A549 (cell line): ENCODE data around the gene TRIM24. TPM values are rescaled to one million over a fixed set of nuclear protein-coding genes. Genes with fewer than 3 reads are reported as not detected.
"Not testable (repeated sequence)": the region's sequence is repeated elsewhere in the genome, so short reads cannot be mapped to it uniquely, and the experiment has no call there.

ENCODE experiments used
- ATAC-seq, 2 experiments: fragments of 200-7000 bp in 1 of 2; fragments of >200 bp in 1 of 2; cut with Nextera tagmentation in 1 of 2; cut with Tn5 transposase in 1 of 2; 3 replicates each; pipeline versions ENCODE4 v1.8.0 to v1.9.1; 2018 to 2020; ENCODE audit warnings: mild to moderate bottlenecking in 1 of 2, moderate library complexity in 1 of 2
- CTCF ChIA-PET: fragments of 300-600 bp; sonication (Branson Sonifier 250); formaldehyde crosslinking; extraction: SDS; loops from one replicate; lab custom pipeline; 2021; ENCODE audit warnings: antibody characterized with exemption, inconsistent platforms; lab: Yijun Ruan, JAX
- POLR2A ChIA-PET: fragments of 350-600 bp; formaldehyde crosslinking; extraction: SDS; loops from one replicate; lab custom pipeline; 2021; ENCODE audit warnings: antibody characterized with exemption, inconsistent platforms; lab: Yijun Ruan, JAX
- DNase-seq, 2 experiments: peaks; one replicate each; pipeline versions ENCODE4 v3.0.0 to v3.0.0-alpha.2; 2011 to 2016; ENCODE audit warnings: low read depth in 1 of 2, low spot score in 1 of 2
- FAIRE-seq: peaks from 2 replicates; lab custom pipeline; 2011; peaks lifted over from hg19 to GRCh38; lab: Jason Lieb, UNC
- H3K27ac ChIP-seq, 2 experiments: fragments of >200 bp; sonication (Bioruptor Twin); formaldehyde crosslinking; 3 replicates each; pipeline ENCODE4 v1.5.1; 2016 to 2017
- H3K4me1 ChIP-seq: fragments of >200 bp; sonication (Bioruptor Twin); formaldehyde crosslinking; 3 replicates; pipeline ENCODE4 v1.6.1; 2016
- H3K4me2 ChIP-seq: fragments of >200 bp; sonication (Bioruptor Twin); formaldehyde crosslinking; 3 replicates; pipeline ENCODE4 v1.6.1; 2016
- H3K4me3 ChIP-seq: fragments of >200 bp; sonication (Bioruptor Twin); formaldehyde crosslinking; 3 replicates; pipeline ENCODE4 v1.5.1; 2016
- H3K9me3 ChIP-seq: fragments of >200 bp; sonication (Bioruptor Twin); formaldehyde crosslinking; 3 replicates; pipeline ENCODE4 v1.6.1; 2016
- CHD4 ChIP-seq: fragments of 200-600 bp; sonication (generic); IDR thresholded peaks from 2 replicates; pipeline ENCODE4 v1.6.1; 2016; ENCODE audit warnings: antibody characterized with exemption, mild to moderate bottlenecking, borderline replicate concordance
- EHF ChIP-seq: fragments of 250-450 bp; sonication (Bioruptor Pico); IDR thresholded peaks from 2 replicates; pipeline ENCODE4 v1.5.0; 2020; ENCODE audit warnings: mild to moderate bottlenecking
- ESRRA ChIP-seq: fragments of 150-350 bp; IDR thresholded peaks from 2 replicates; pipeline ENCODE4 v1.6.1; 2014; ENCODE audit warnings: mild to moderate bottlenecking, low read length, borderline replicate concordance
- FOSL2 ChIP-seq, 2 experiments: fragments of 450-650 bp in 1 of 2; fragments of >200 bp in 1 of 2; sonication (Bioruptor Twin) in 1 of 2; formaldehyde crosslinking; IDR thresholded peaks; 2 replicates each; pipeline versions ENCODE4 v1.5.0 to v1.6.1; 2016 to 2020; ENCODE audit warnings: mild to moderate bottlenecking in 1 of 2, moderate library complexity in 1 of 2
- FOXS1 ChIP-seq: fragments of 250-450 bp; sonication (Bioruptor Pico); IDR thresholded peaks from 2 replicates; pipeline ENCODE4 v1.5.0; 2020; ENCODE audit warnings: mild to moderate bottlenecking, moderate library complexity
- GATA3 ChIP-seq: IDR thresholded peaks from 2 replicates; pipeline ENCODE4 v1.6.1; 2012; ENCODE audit warnings: borderline replicate concordance
- KDM5A ChIP-seq: fragments of 200-600 bp; sonication (generic); IDR thresholded peaks from 2 replicates; pipeline ENCODE4 v1.6.1; 2016; ENCODE audit warnings: antibody characterized with exemption, mild to moderate bottlenecking
- NPAS2 ChIP-seq: fragments of 250-450 bp; sonication (Bioruptor Pico); IDR thresholded peaks from 2 replicates; pipeline ENCODE4 v1.8.0; 2022; ENCODE audit warnings: mild to moderate bottlenecking, moderate library complexity, borderline replicate concordance
- RAD21 ChIP-seq, 2 experiments: fragments of >200 bp in 1 of 2; sonication (Bioruptor Twin) in 1 of 2; formaldehyde crosslinking in 1 of 2; IDR thresholded peaks in 1 of 2; conservative IDR thresholded peaks in 1 of 2; 2 replicates in 1 of 2; 3 replicates in 1 of 2; pipeline ENCODE4 v1.6.1; 2012 to 2018; ENCODE audit warnings: inconsistent platforms in 1 of 2
- RARB ChIP-seq: fragments of 250-450 bp; sonication (Bioruptor Pico); IDR thresholded peaks from 2 replicates; pipeline ENCODE4 v1.8.0; 2021; ENCODE audit warnings: mild to moderate bottlenecking, moderate library complexity
- TFCP2L1 ChIP-seq: fragments of 250-450 bp; sonication (Bioruptor Pico); IDR thresholded peaks from 2 replicates; pipeline ENCODE4 v1.5.0; 2021; ENCODE audit warnings: mild to moderate bottlenecking
- TP53 ChIP-seq: fragments of 250-450 bp; sonication (Bioruptor Pico); IDR thresholded peaks from 2 replicates; pipeline ENCODE4 v1.5.0; 2021; ENCODE audit warnings: mild to moderate bottlenecking, moderate library complexity
- ZNF302 ChIP-seq: fragments of 250-450 bp; sonication (Bioruptor Pico); IDR thresholded peaks from 2 replicates; pipeline ENCODE4 v1.9.0; 2021; ENCODE audit warnings: inconsistent platforms, mild to moderate bottlenecking, moderate library complexity
- WGBS: methylation state at CpG from one replicate; pipeline ENCODE4 v1.1.6; 2017; ENCODE audit errors: missing lambda C conversion rate; 5-methylcytosine and 5-hydroxymethylcytosine counted together
- polyA plus RNA-seq, 4 experiments: library from polyadenylated mRNA; depleted of rRNA in 3 of 4; stranded (reverse); fragments of >200 nt; fragmentation: RNase III in 1 of 4; extraction: RNeasy Plus Mini Kit Qiagen cat#74134 plus additional on column Dnase treatment in 1 of 4; gene quantifications; 2 replicates in 3 of 4; 3 replicates in 1 of 4; pipeline ENCODE4 v1.2.3, GENCODE V29; 2011 to 2017
- TF ChIP-seq, protein P1 (sequence below): fragments of 450-650 bp; IDR thresholded peaks from 2 replicates; pipeline ENCODE4 v1.6.1; 2014; ENCODE audit warnings: antibody characterized with exemption
- TF ChIP-seq, protein P2 (sequence below): fragments of 150-350 bp; IDR thresholded peaks from 2 replicates; pipeline ENCODE4 v1.6.1; 2014; ENCODE audit warnings: low read depth, mild to moderate bottlenecking, low read length
- TF ChIP-seq, protein P3 (sequence below): fragments of 250-450 bp; sonication (Bioruptor Pico); IDR thresholded peaks from 2 replicates; pipeline ENCODE4 v1.5.0; 2020; ENCODE audit warnings: low read depth, mild to moderate bottlenecking, moderate library complexity
- TF ChIP-seq, protein P4 (sequence below): fragments of 200-600 bp; sonication (generic); IDR thresholded peaks from 2 replicates; pipeline ENCODE4 v1.6.1; 2016; ENCODE audit warnings: antibody characterized with exemption, mild to moderate bottlenecking, moderate library complexity
- TF ChIP-seq, protein P5 (sequence below): fragments of 250-450 bp; sonication (Bioruptor Pico); IDR thresholded peaks from 2 replicates; pipeline ENCODE4 v1.5.0; 2021; ENCODE audit warnings: mild to moderate bottlenecking, moderate library complexity, borderline replicate concordance

TRIM24 gene
- polyA plus RNA-seq, 2 of the 4 experiments (the other 2 are of a cell fraction), result 8.3 to 11.6 TPM

DNA sequence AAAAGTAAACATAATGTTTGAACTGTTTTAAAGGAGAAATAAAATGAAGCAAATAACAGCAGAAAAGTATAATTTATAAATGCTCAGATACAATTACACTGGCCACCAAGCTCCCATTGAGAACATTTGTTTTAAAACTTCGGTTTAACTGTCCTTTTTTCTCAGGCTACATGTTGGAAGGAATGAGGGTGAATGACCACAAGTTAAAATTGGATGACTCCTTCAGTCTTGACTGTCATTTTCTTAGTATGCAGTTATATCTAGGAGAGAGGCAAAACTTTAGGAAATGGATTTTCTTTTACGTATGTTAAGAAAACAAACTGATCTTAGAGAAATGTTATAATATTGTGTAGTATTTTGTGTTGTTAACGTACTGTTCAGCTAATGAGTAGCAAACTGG is 5.0 kb downstream of the TRIM24 start:
- TF ChIP-seq CHD4, result no peak
- no peak for TF ChIP-seq TFCP2L1
- no peak for TF ChIP-seq ZNF302
- TF ChIP-seq, protein P1, sequence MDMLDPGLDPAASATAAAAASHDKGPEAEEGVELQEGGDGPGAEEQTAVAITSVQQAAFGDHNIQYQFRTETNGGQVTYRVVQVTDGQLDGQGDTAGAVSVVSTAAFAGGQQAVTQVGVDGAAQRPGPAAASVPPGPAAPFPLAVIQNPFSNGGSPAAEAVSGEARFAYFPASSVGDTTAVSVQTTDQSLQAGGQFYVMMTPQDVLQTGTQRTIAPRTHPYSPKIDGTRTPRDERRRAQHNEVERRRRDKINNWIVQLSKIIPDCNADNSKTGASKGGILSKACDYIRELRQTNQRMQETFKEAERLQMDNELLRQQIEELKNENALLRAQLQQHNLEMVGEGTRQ, result no peak
- TF ChIP-seq, protein P2, sequence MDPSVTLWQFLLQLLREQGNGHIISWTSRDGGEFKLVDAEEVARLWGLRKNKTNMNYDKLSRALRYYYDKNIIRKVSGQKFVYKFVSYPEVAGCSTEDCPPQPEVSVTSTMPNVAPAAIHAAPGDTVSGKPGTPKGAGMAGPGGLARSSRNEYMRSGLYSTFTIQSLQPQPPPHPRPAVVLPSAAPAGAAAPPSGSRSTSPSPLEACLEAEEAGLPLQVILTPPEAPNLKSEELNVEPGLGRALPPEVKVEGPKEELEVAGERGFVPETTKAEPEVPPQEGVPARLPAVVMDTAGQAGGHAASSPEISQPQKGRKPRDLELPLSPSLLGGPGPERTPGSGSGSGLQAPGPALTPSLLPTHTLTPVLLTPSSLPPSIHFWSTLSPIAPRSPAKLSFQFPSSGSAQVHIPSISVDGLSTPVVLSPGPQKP, result no peak
- TF ChIP-seq, protein P3, sequence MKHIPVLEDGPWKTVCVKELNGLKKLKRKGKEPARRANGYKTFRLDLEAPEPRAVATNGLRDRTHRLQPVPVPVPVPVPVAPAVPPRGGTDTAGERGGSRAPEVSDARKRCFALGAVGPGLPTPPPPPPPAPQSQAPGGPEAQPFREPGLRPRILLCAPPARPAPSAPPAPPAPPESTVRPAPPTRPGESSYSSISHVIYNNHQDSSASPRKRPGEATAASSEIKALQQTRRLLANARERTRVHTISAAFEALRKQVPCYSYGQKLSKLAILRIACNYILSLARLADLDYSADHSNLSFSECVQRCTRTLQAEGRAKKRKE (CRISPR knock-in tag), result no peak
- no peak for TF ChIP-seq EHF (CRISPR knock-in tag)
- no peak for TF ChIP-seq RARB
- no peak for TF ChIP-seq GATA3
- TF ChIP-seq NPAS2 (CRISPR knock-in tag), result no peak
- no peak for TF ChIP-seq KDM5A
- no peak for TF ChIP-seq RAD21 (conservative IDR thresholded peaks at IDR 0.05 in 1 of 2, IDR thresholded peaks at IDR 0.05 in 1 of 2)
- no peak for TF ChIP-seq ESRRA
- TF ChIP-seq FOSL2 (IDR thresholded peaks at IDR 0.05), result no peak
- TF ChIP-seq FOSL2 (CRISPR knock-in tag; IDR thresholded peaks at IDR 0.05), result no peak
- TF ChIP-seq, protein P4, sequence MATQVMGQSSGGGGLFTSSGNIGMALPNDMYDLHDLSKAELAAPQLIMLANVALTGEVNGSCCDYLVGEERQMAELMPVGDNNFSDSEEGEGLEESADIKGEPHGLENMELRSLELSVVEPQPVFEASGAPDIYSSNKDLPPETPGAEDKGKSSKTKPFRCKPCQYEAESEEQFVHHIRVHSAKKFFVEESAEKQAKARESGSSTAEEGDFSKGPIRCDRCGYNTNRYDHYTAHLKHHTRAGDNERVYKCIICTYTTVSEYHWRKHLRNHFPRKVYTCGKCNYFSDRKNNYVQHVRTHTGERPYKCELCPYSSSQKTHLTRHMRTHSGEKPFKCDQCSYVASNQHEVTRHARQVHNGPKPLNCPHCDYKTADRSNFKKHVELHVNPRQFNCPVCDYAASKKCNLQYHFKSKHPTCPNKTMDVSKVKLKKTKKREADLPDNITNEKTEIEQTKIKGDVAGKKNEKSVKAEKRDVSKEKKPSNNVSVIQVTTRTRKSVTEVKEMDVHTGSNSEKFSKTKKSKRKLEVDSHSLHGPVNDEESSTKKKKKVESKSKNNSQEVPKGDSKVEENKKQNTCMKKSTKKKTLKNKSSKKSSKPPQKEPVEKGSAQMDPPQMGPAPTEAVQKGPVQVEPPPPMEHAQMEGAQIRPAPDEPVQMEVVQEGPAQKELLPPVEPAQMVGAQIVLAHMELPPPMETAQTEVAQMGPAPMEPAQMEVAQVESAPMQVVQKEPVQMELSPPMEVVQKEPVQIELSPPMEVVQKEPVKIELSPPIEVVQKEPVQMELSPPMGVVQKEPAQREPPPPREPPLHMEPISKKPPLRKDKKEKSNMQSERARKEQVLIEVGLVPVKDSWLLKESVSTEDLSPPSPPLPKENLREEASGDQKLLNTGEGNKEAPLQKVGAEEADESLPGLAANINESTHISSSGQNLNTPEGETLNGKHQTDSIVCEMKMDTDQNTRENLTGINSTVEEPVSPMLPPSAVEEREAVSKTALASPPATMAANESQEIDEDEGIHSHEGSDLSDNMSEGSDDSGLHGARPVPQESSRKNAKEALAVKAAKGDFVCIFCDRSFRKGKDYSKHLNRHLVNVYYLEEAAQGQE, result no peak
- no peak for TF ChIP-seq FOXS1
- no peak for TF ChIP-seq TP53
- TF ChIP-seq, protein P5, sequence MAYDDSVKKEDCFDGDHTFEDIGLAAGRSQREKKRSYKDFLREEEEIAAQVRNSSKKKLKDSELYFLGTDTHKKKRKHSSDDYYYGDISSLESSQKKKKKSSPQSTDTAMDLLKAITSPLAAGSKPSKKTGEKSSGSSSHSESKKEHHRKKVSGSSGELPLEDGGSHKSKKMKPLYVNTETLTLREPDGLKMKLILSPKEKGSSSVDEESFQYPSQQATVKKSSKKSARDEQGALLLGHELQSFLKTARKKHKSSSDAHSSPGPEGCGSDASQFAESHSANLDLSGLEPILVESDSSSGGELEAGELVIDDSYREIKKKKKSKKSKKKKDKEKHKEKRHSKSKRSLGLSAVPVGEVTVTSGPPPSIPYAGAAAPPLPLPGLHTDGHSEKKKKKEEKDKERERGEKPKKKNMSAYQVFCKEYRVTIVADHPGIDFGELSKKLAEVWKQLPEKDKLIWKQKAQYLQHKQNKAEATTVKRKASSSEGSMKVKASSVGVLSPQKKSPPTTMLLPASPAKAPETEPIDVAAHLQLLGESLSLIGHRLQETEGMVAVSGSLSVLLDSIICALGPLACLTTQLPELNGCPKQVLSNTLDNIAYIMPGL (CRISPR knock-in tag), result no peak
- ATAC-seq (no peak), FAIRE-seq (no peak), DNase-seq (no peak)
- POLR2A ChIA-PET, result no interaction called here
- H3K4me1 ChIP-seq, result peaks cover 8% of the 10 kb centered on the region; the same call in 2 of the 3 replicates
- WGBS, result 85% methylated on average over 3 of the region's 3 CpGs
- H3K9me3 ChIP-seq, result no peaks in the 10 kb centered on the region
- H3K4me2 ChIP-seq, result no peak overlapping the region
- no peak overlapping the region for H3K27ac ChIP-seq
- CTCF ChIA-PET, result interaction anchor here (0.9 kb wide), 1 partner anchor 15 kb away, joined by 3 read pairs; no protein-coding TSS in a partner anchor
- no peak overlapping the region for H3K4me3 ChIP-seq

DNA sequence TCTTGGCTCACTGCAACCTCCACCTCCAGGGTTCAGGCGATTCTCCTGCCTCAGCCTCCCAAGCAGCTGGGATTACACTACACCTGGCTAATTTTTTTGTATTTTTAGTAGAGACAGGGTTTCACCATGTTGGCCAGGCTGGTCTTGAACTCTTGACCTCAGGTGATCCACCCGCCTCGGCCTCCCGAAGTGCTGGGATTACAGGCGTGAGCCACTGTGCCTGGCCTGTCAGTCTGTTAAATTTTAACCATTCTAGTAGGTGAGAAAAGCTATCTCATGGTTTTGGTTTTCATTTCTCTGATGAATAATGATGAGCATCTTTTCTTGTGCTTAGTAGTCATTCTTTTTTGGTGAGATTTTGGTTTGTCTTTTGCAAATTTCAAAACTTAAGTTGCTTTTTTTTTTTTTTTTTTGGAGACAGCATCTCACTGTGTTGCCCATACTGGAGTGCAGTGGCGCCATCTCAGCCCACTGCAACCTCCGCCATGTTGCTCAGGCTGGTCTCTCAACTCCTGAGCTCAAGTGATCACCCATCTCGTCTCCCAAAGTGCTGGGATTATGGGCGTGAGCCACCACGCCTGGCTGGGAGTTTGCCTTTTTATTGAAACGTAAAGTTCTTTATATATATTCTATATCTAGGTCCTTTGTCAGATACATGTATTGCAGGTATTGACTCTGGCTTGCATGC is 6.2 kb downstream of the TRIM24 start:
- POLR2A ChIA-PET, H3K9me3 ChIP-seq, FAIRE-seq, H3K4me1 ChIP-seq, ATAC-seq, DNase-seq, H3K27ac ChIP-seq, H3K4me2 ChIP-seq, H3K4me3 ChIP-seq: not testable (repeated sequence)
- CTCF ChIA-PET, result interaction anchor here (0.9 to 1.1 kb wide), 3 partner anchors 16 to 273 kb away, joined by 3 read pairs; no protein-coding TSS in a partner anchor
- WGBS, result 90% methylated on average over 11 of the region's 11 CpGs
